Neural cell (in vitro differentiated cells): ENCODE results near the gene MPL.

Source experiments
- CTCF ChIP-seq: fragments of 450-650 bp; IDR thresholded peaks from 2 replicates; pipeline ENCODE4 v1.5.1; 2014; ENCODE audit warnings: antibody characterized with exemption, mild to moderate bottlenecking, moderate library complexity; ENCODE audit not compliant: poor library complexity, severe bottlenecking
- EP300 ChIP-seq: fragments of 450-650 bp; conservative IDR thresholded peaks from 2 replicates; pipeline ENCODE4 v1.6.1; 2014; ENCODE audit warnings: antibody characterized with exemption, mild to moderate bottlenecking, moderate library complexity; ENCODE audit not compliant: poor library complexity, severe bottlenecking
- REST ChIP-seq: IDR thresholded peaks from 2 replicates; pipeline ENCODE4 v1.6.1; 2012; ENCODE audit warnings: borderline replicate concordance

GRCh38 chr1:43319288-43319687 lies 18.3 kb upstream of the MPL start:
- TF ChIP-seq CTCF, result no peak
- no peak for TF ChIP-seq EP300
- no peak for TF ChIP-seq REST
